Left lung (tissue), 10 donors: Measurements from ENCODE around the gene HARS2. TPM values are rescaled to one million over a fixed set of nuclear protein-coding genes. Genes with fewer than 3 reads are reported as not detected.
"Not testable (repeated sequence)": the region's sequence is repeated elsewhere in the genome, so short reads cannot be mapped to it uniquely, and the experiment has no call there.

Source experiments
- ATAC-seq: fragments of 200-7000 bp; cut with Tn5 transposase; one replicate; pipeline ENCODE4 v1.9.1; 2020; ENCODE audit warnings: moderate library complexity
- DNase-seq, 4 donors: peaks; one replicate each; pipeline ENCODE4 v3.0.0-alpha.2; 2013 to 2020
- H3K27ac ChIP-seq, 2 donors: fragments of 200-600 bp; sonication (generic) in 1 of 2; one replicate each; pipeline versions ENCODE4 v1.5.0 to v1.8.0; 2020 to 2021
- H3K27me3 ChIP-seq, 2 donors: fragments of 200-600 bp; sonication (generic) in 1 of 2; one replicate each; pipeline versions ENCODE4 v1.5.0 to v1.8.0; 2020 to 2021
- H3K36me3 ChIP-seq, 2 donors: fragments of 200-600 bp; sonication (generic) in 1 of 2; one replicate each; pipeline versions ENCODE4 v1.5.0 to v1.8.0; 2020 to 2021
- H3K4me1 ChIP-seq, 2 donors: fragments of 200-600 bp; one replicate each; pipeline ENCODE4 v1.8.0; 2021
- H3K4me3 ChIP-seq, 2 donors: fragments of 200-600 bp; sonication (generic) in 1 of 2; one replicate each; pipeline versions ENCODE4 v1.5.0 to v1.8.0; 2020 to 2021; ENCODE audit warnings: mild to moderate bottlenecking in 1 of 2
- H3K9me3 ChIP-seq, 2 donors: fragments of 200-600 bp; sonication (generic) in 1 of 2; one replicate each; pipeline versions ENCODE4 v1.5.0 to v1.8.0; 2020 to 2021
- CTCF ChIP-seq, 2 donors: fragments of 200-600 bp; sonication (generic) in 1 of 2; IDR thresholded peaks; one replicate each; pipeline versions ENCODE4 v1.5.0 to v1.8.0; 2021; ENCODE audit warnings: antibody characterized with exemption in 2 of 2
- intact Hi-C, 2 donors: fragments of 100-400 bp; cut with DNase I; formaldehyde crosslinking; loops; one replicate each; pipeline versions ENCODE4 v1.11.2 to v1.14.2; 2022
- polyA plus RNA-seq, 6 donors: library from polyadenylated mRNA; unstranded; fragments of 120-200 nt; gene quantifications; one replicate each; pipeline ENCODE4 v1.2.1, GENCODE V29; 2013; ENCODE audit not compliant: insufficient read length in 6 of 6
- total RNA-seq, 2 donors: library from RNA; stranded (reverse); fragmentation: NEBNext Ultra II Directional; extraction: Animal tissue kit (Norgen Biotek cat#: 25700); gene quantifications; one replicate each; pipeline ENCODE4 v1.2.1, GENCODE V29; 2021
- donor health status: DM: no; HTN: yes; CAD: no.
- donor health status: DM: no; HTN: no; CAD: no.

HARS2 gene
- total and polyA plus RNA-seq, 8 donors, result 23.4 to 57.4 (median 50.1) TPM

DNA sequence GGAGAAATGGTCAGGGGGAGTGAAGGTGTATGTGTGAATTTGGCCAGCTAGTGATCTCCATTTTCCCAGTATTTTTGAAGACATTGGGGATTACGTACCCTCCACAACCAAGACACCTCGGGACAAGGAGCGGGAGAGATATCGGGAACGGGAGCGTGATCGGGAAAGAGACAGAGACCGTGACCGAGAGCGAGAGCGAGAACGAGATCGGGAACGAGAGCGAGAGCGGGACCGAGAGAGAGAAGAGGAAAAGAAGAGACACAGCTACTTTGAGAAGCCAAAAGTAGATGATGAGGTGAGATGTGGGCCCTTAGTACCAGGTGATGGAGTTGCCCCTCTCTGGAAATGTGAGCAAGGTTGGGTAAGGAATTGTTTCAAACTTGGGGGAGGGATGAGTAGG, 32.4 kb upstream of the HARS2 start:
- Histone ChIP-seq H3K27ac (no peak overlapping the region), H3K4me1 (peaks cover 3 to 6% of the 10 kb centered on the region in 2 donors), H3K36me3 (peaks cover 7 to 93% of the 10 kb centered on the region in 2 donors), H3K27me3 (no peaks in the 10 kb centered on the region), H3K9me3 (no peaks in the 10 kb centered on the region), H3K4me3 (no peak overlapping the region)
- no peak for ATAC-seq
- intact Hi-C loops, result no loop called here
- no peak for DNase-seq
- no peak for TF ChIP-seq CTCF (IDR thresholded peaks at IDR 0.05)

GRCh38 chr5:140660371-140660770, 30.9 kb upstream of the HARS2 start:
- H3K27ac ChIP-seq, DNase-seq, intact Hi-C loops, H3K27me3 ChIP-seq, ATAC-seq, H3K4me3 ChIP-seq, H3K9me3 ChIP-seq, H3K4me1 ChIP-seq: not testable (repeated sequence)
- peaks cover 7 to 78% of the 10 kb centered on the region in 2 donors for H3K36me3 ChIP-seq

- Histone ChIP-seq H3K27ac (peak overlapping the region; percentile 93 to 98), H3K4me1 (peaks cover 15 to 31% of the 10 kb centered on the region in 2 donors), H3K4me3 (peak overlapping the region; percentile 71 to 87), H3K9me3 (no peaks in the 10 kb centered on the region), H3K27me3 (no peaks in the 10 kb centered on the region), H3K36me3 (peaks cover 0 to 55% of the 10 kb centered on the region in 2 donors)
- ATAC-seq, result peak; percentile 32
- TF ChIP-seq CTCF (IDR thresholded peaks at IDR 0.05), result no peak
- DNase-seq, result no peak
- intact Hi-C loops, result no loop called here
Measured at GRCh38 chr5:140664030-140664358, 27.3 kb upstream of the HARS2 start.

- Histone ChIP-seq H3K9me3 (no peaks in the 10 kb centered on the region), H3K27ac (peak within 1 kb of the TSS; percentile 93 to 98), H3K4me1 (peaks cover 15 to 31% of the 10 kb centered on the region in 2 donors), H3K27me3 (no peaks in the 10 kb centered on the region), H3K4me3 (peak within 1 kb of the TSS; percentile 71 to 87), H3K36me3 (peaks cover 0 to 55% of the 10 kb centered on the region in 2 donors)
- TF ChIP-seq CTCF (IDR thresholded peaks at IDR 0.05), result no peak
- DNase-seq (peak; percentile 94 to 100 (median 96)), ATAC-seq (peak; percentile 99)
- intact Hi-C loops, result no loop called here
Measured at GRCh38 chr5:140664359-140665119, 26.7 kb upstream of the HARS2 start, which contains the start of gene WDR55. Gene WDR55 (plus strand): TSS chr5:140664904. CDS start chr5:140664913, 9 bp downstream.

DNA sequence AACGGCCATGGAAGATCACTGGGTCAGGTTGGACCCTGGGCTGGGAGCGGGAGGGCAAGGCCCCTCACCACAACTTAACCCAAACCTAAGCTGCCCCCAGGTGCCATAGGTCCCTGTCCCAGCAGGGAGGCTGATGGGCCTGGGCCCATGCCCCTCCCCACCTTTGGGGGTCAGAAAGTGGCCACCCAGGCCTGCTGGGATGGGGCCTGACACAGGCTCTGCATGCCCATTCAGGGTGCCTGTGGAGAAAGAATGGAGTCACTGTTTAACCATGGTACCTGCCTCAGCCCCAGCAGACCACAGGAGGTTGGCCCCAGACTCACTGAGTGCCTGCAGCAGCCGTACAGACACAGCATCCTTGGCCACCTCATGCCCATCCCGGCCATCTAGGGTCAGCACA, 20.2 kb upstream of the HARS2 start:
- H3K4me3 ChIP-seq, H3K27ac ChIP-seq, intact Hi-C loops, H3K27me3 ChIP-seq, ATAC-seq, H3K9me3 ChIP-seq, DNase-seq: not testable (repeated sequence)
- peaks cover 6 to 15% of the 10 kb centered on the region in 2 donors for H3K4me1 ChIP-seq
- H3K36me3 ChIP-seq, result peaks cover 0 to 83% of the 10 kb centered on the region in 2 donors

GRCh38 chr5:140671472-140672125, 19.7 kb upstream of the HARS2 start:
- peaks cover under 1 to 9% of the 10 kb centered on the region in 2 donors for H3K4me1 ChIP-seq
- intact Hi-C loops, result no loop called here
- no peaks in the 10 kb centered on the region for H3K9me3 ChIP-seq
- peaks cover 0 to 89% of the 10 kb centered on the region in 2 donors for H3K36me3 ChIP-seq
- TF ChIP-seq CTCF (IDR thresholded peaks at IDR 0.05), result no peak
- no peak overlapping the region for H3K27ac ChIP-seq
- no peaks in the 10 kb centered on the region for H3K27me3 ChIP-seq
- DNase-seq (no peak), ATAC-seq (no peak)
- H3K4me3 ChIP-seq, result no peak overlapping the region
